ENCODE results near the gene MRPS7.
"Not testable (repeated sequence)": the region's sequence is repeated elsewhere in the genome, so short reads cannot be mapped to it uniquely, and the experiment has no call there.

Gene MRPS7

GRCh38 chr17:75270966-75271232 is 9.2 kb downstream of the MRPS7 start, which contains the start of gene MIF4GD:
MIF4GD (minus strand) TSS chr17:75271231; CDS start chr17:75270195, 1,036 bp downstream.
- DNase-seq, result peak in 2 of 51 donors; percentile 62 to 66

GRCh38 chr17:75271233-75271954 is 9.7 kb downstream of the MRPS7 start:
- DNase-seq, result peak in 50 of 51 donors; percentile 28 to 88 (median 64)

- peak in 18 of 51 donors; percentile 9 to 54 (median 27) for DNase-seq
These were observed 10.5 kb downstream of the MRPS7 start for GRCh38 chr17:75271955-75272847.

GRCh38 chr17:75272848-75273184 is 11.1 kb downstream of the MRPS7 start:
- DNase-seq, result peak in 1 of 51 donors; percentile 52

GRCh38 chr17:75273977-75274708 is 12.5 kb downstream of the MRPS7 start:
- no peak for DNase-seq

- no peak for DNase-seq
These were observed 16.0 kb downstream of the MRPS7 start for GRCh38 chr17:75277664-75278071.

- DNase-seq, result not testable (repeated sequence)
These were observed 18.5 kb downstream of the MRPS7 start for GRCh38 chr17:75280189-75280588.

GRCh38 chr17:75285123-75285522 is 23.4 kb downstream of the MRPS7 start:
- no peak for DNase-seq

- DNase-seq, result no peak
These were observed 25.5 kb downstream of the MRPS7 start for GRCh38 chr17:75287221-75287620.

GRCh38 chr17:75288359-75288758 is 26.7 kb downstream of the MRPS7 start:
- DNase-seq, result no peak

GRCh38 chr17:75288770-75289114 is 27.1 kb downstream of the MRPS7 start:
- DNase-seq, result peak in 5 of 51 donors; percentile 43 to 65 (median 57)

- DNase-seq, result peak; percentile 71 to 99 (median 97)
These were observed 27.6 kb downstream of the MRPS7 start, which contains the start of gene SLC25A19 for GRCh38 chr17:75289115-75289831. SLC25A19 (minus strand) TSS chr17:75289433; CDS start chr17:75286764, 2,669 bp downstream.

- peak in 18 of 51 donors; percentile 9 to 76 (median 29) for DNase-seq
These were observed 28.2 kb downstream of the MRPS7 start for GRCh38 chr17:75289832-75290337.

- DNase-seq, result not testable (repeated sequence)
These were observed 31.2 kb downstream of the MRPS7 start for GRCh38 chr17:75292810-75293448.

- no peak for DNase-seq
These were observed 33.8 kb downstream of the MRPS7 start for GRCh38 chr17:75295201-75296158.

GRCh38 chr17:75300280-75300679 is 38.6 kb downstream of the MRPS7 start:
- DNase-seq, result no peak

- DNase-seq, result no peak
These were observed 39.4 kb downstream of the MRPS7 start for GRCh38 chr17:75301049-75301448.

- DNase-seq, result no peak
These were observed 40.0 kb downstream of the MRPS7 start for GRCh38 chr17:75301502-75302206.

Data from hypothalamus (tissue), 51 donors.